Psoas muscle (tissue), 8 donors: ENCODE results near the gene ZFAND2A. TPM values are rescaled to one million over a fixed set of nuclear protein-coding genes. Genes with fewer than 3 reads are reported as not detected.

Experiments
- ATAC-seq, 4 donors: fragments of 200-7000 bp; cut with Tn5 transposase; one replicate each; pipeline ENCODE4 v1.9.1; 2020; ENCODE audit warnings: moderate library complexity in 3 of 4, mild to moderate bottlenecking in 2 of 4
- DNase-seq, 2 donors: peaks; one replicate each; pipeline ENCODE4 v3.0.0-alpha.2; 2020
- H3K27ac ChIP-seq: fragments of 200-600 bp; one replicate; pipeline ENCODE4 v1.8.0; 2022
- H3K27me3 ChIP-seq, 3 donors: fragments of 200-600 bp in 1 of 3; one replicate each; pipeline versions ENCODE4 v1.6.1 to v1.8.0; 2013 to 2022; ENCODE audit warnings: low read length in 2 of 3, mild to moderate bottlenecking in 2 of 3, moderate library complexity in 1 of 3; ENCODE audit not compliant: insufficient read depth in 3 of 3
- H3K36me3 ChIP-seq, 2 donors: fragments of 200-600 bp in 1 of 2; one replicate each; pipeline versions ENCODE4 v1.6.1 to v1.8.0; 2013 to 2022; ENCODE audit warnings: low read depth in 1 of 2, mild to moderate bottlenecking in 1 of 2, moderate library complexity in 1 of 2; ENCODE audit not compliant: insufficient read depth in 1 of 2
- H3K4me1 ChIP-seq: fragments of 200-600 bp; one replicate; pipeline ENCODE4 v1.8.0; 2022
- H3K4me3 ChIP-seq: fragments of 200-600 bp; one replicate; pipeline ENCODE4 v1.8.0; 2022; ENCODE audit warnings: mild to moderate bottlenecking
- H3K9me3 ChIP-seq: fragments of 200-600 bp; one replicate; pipeline ENCODE4 v1.8.0; 2022
- CTCF ChIP-seq: fragments of 200-600 bp; IDR thresholded peaks from one replicate; pipeline ENCODE4 v1.8.0; 2022; ENCODE audit warnings: antibody characterized with exemption
- WGBS, 3 donors: extraction: QIAGEN DNeasy Blood & Tissue Kit; methylation state at CpG; one replicate each; pipeline versions ENCODE4 v1.1.6 to v1.1.7; 2013; 5-methylcytosine and 5-hydroxymethylcytosine counted together
- intact Hi-C, 2 donors: fragments of 100-400 bp; cut with DNase I; formaldehyde crosslinking; loops; one replicate each; pipeline versions ENCODE4 v1.11.0 to v1.14.2; 2022
- polyA plus RNA-seq, 3 donors: library from polyadenylated mRNA; stranded (reverse); fragments of 200-250 nt; gene quantifications; one replicate each; pipeline ENCODE4 v1.2.3, GENCODE V29; 2013
- total RNA-seq, 4 donors: library from RNA; stranded (reverse); fragmentation: NEBNext Ultra II Directional in 2 of 4; extraction: Animal tissue kit (Norgen Biotek cat#: 25700) in 2 of 4; gene quantifications; one replicate each; pipeline versions ENCODE4 v1.2.1 to v1.2.4, GENCODE V29; 2021 to 2023
- donor health status: healthy with polysubstance abuse.
- donor health status: DM: no; HTN: no; CAD: no; lungs with moderate emphysema.
- donor health status: Bipolar disorder and iron deficiency.
- donor health status: healthy.
- donor health status: DM: yes; HTN: yes; CAD: no.
- donor health status: DM: no; HTN: no; CAD: no.
- donor health status: DM: no; HTN: no; CAD: no.
- donor health status: DM: yes; HTN: yes; CAD: no.

ZFAND2A gene
- total and polyA plus RNA-seq, 7 donors: 5.7 to 61.1 (median 18.4) TPM

- no peaks in the 10 kb centered on the region for H3K4me1 ChIP-seq
- H3K9me3 ChIP-seq: no peaks in the 10 kb centered on the region
- no peak overlapping the region for H3K4me3 ChIP-seq
- 24 to 30% (median 30%) methylated on average over 35 to 36 of the region's 36 CpGs for WGBS, 3 donors
- peaks cover 0 to 53% (median 3%) of the 10 kb centered on the region in 3 donors for H3K27me3 ChIP-seq
- no peak overlapping the region for H3K27ac ChIP-seq
- intact Hi-C loops: loop anchor here (2.0 to 10.0 kb wide), 2 partner anchors 221 to 229 kb away; no protein-coding TSS in a partner anchor
- no peaks in the 10 kb centered on the region for H3K36me3 ChIP-seq
- ATAC-seq (peak; percentile 80 to 88 (median 84)), DNase-seq (peak in 1 of 2 donors; percentile 46)
- peak; percentile 55 for TF ChIP-seq CTCF
Observed at GRCh38 chr7:1193593-1194424, 33.8 kb upstream of the ZFAND2A start.

GRCh38 chr7:1192171-1192676 lies 32.2 kb upstream of the ZFAND2A start:
- no peak overlapping the region for H3K4me3 ChIP-seq
- H3K9me3 ChIP-seq: no peaks in the 10 kb centered on the region
- no peaks in the 10 kb centered on the region for H3K4me1 ChIP-seq
- intact Hi-C loops: loop anchor here in 1 of 2 donors (10.0 kb wide), 1 partner anchor 223 kb away; no protein-coding TSS in a partner anchor
- H3K27ac ChIP-seq: no peak overlapping the region
- peaks cover 0 to 57% (median 7%) of the 10 kb centered on the region in 3 donors for H3K27me3 ChIP-seq
- ATAC-seq (no peak), DNase-seq (no peak)
- H3K36me3 ChIP-seq: no peaks in the 10 kb centered on the region
- TF ChIP-seq CTCF: no peak
- WGBS, 3 donors: 41 to 50% (median 49%) methylated on average over 15 of the region's 15 CpGs

- Histone ChIP-seq H3K4me3 (no peak overlapping the region), H3K9me3 (no peaks in the 10 kb centered on the region), H3K36me3 (no peaks in the 10 kb centered on the region), H3K4me1 (no peaks in the 10 kb centered on the region), H3K27ac (no peak overlapping the region), H3K27me3 (peaks cover 0 to 71% (median 8%) of the 10 kb centered on the region in 3 donors)
- ATAC-seq (no peak), DNase-seq (no peak)
- intact Hi-C loops: loop anchor here in 1 of 2 donors (10.0 kb wide), 1 partner anchor 225 kb away; no protein-coding TSS in a partner anchor
- WGBS, 3 donors: 92 to 97% (median 94%) methylated on average over 10 of the region's 10 CpGs
- TF ChIP-seq CTCF: no peak
Observed at GRCh38 chr7:1189986-1190772, 30.2 kb upstream of the ZFAND2A start.

GRCh38 chr7:1188720-1189294 lies 28.8 kb upstream of the ZFAND2A start:
- no peak for TF ChIP-seq CTCF
- WGBS, 3 donors: 79 to 82% (median 81%) methylated on average over 5 to 6 of the region's 6 CpGs
- no peak for ATAC-seq
- intact Hi-C loops: no loop called here
- DNase-seq: no peak
- Histone ChIP-seq H3K9me3 (no peaks in the 10 kb centered on the region), H3K36me3 (no peaks in the 10 kb centered on the region), H3K27ac (no peak overlapping the region), H3K4me1 (no peaks in the 10 kb centered on the region), H3K4me3 (no peak overlapping the region), H3K27me3 (peaks cover 0 to 68% (median 8%) of the 10 kb centered on the region in 3 donors)
